A204.1 (cell line): ENCODE measurements around the gene RPP25L.

Experiments
- FAIRE-seq: peaks from 2 replicates; lab custom pipeline; 2012; peaks lifted over from hg19 to GRCh38; lab: Jason Lieb, UNC

The RPP25L gene

GRCh38 chr9:34611251-34611810 lies 566 bp downstream of the RPP25L start:
- no peak for FAIRE-seq

- FAIRE-seq, result no peak
Observed at GRCh38 chr9:34610434-34611206, 1.3 kb downstream of the RPP25L start.

- no peak for FAIRE-seq
Observed at GRCh38 chr9:34607331-34607730, 4.6 kb downstream of the RPP25L start.

- no peak for FAIRE-seq
Observed at GRCh38 chr9:34606905-34607304, 5.0 kb downstream of the RPP25L start.

GRCh38 chr9:34606190-34606589 lies 5.7 kb downstream of the RPP25L start:
- no peak for FAIRE-seq

- peak; percentile 55 for FAIRE-seq
Observed at GRCh38 chr9:34603610-34604231, 8.2 kb downstream of the RPP25L start.

GRCh38 chr9:34601937-34602573 lies 9.8 kb downstream of the RPP25L start:
- no peak for FAIRE-seq

- FAIRE-seq, result no peak
Observed at GRCh38 chr9:34600908-34601307, 11.0 kb downstream of the RPP25L start.

GRCh38 chr9:34599546-34599945 lies 12.4 kb downstream of the RPP25L start:
- FAIRE-seq, result no peak

GRCh38 chr9:34594177-34594576 lies 17.7 kb downstream of the RPP25L start:
- FAIRE-seq, result no peak

GRCh38 chr9:34592895-34593601 lies 18.8 kb downstream of the RPP25L start:
- FAIRE-seq, result no peak

- no peak for FAIRE-seq
Observed at GRCh38 chr9:34591917-34592866, 19.7 kb downstream of the RPP25L start.

GRCh38 chr9:34591248-34591916 lies 20.5 kb downstream of the RPP25L start:
- FAIRE-seq, result no peak

- FAIRE-seq, result no peak
Observed at GRCh38 chr9:34590381-34591247, 21.3 kb downstream of the RPP25L start.

GRCh38 chr9:34589636-34590380 lies 22.1 kb downstream of the RPP25L start, which contains the start of gene CNTFR:
Gene CNTFR (minus strand): TSS chr9:34589724. CDS start chr9:34568981, 20,743 bp downstream.
- FAIRE-seq, result no peak

GRCh38 chr9:34588671-34589635 lies 22.9 kb downstream of the RPP25L start:
- no peak for FAIRE-seq

- FAIRE-seq, result no peak
Observed at GRCh38 chr9:34587271-34587670, 24.6 kb downstream of the RPP25L start.
